ENCODE measurements around the gene TIAM1. TPM values are rescaled to one million over a fixed set of nuclear protein-coding genes. Genes with fewer than 3 reads are reported as not detected.
A peak's percentile ranks its signal among the peaks of the same experiment; 100 is the strongest.

TIAM1 gene
- total RNA-seq: 10 to 100 TPM; 55.7 to 59.1 TPM

- Mint-ChIP-seq H3K4me1 (peaks cover 52% of the 10 kb centered on the region), H3K36me3 (ENCODE audit: low read depth) (peaks cover 10% of the 10 kb centered on the region), H3K27me3 (peaks cover 23% of the 10 kb centered on the region), H3K27ac (peak within 1 kb of the TSS; percentile 73), H3K4me3 (peak within 1 kb of the TSS; percentile 81), H3K9me3 (no peaks in the 10 kb centered on the region)
- ChIA-PET POLR2A (interaction anchor here (0.6 kb wide), 1 partner anchor 9 kb away, joined by 4 read pairs; no protein-coding TSS in a partner anchor), CTCF (interaction anchor here (1.9 kb wide), 1 partner anchor 10 kb away, joined by 6 read pairs; no protein-coding TSS in a partner anchor)
- DNase-seq: no peak
These were observed at the start of gene TIAM1 for GRCh38 chr21:31343680-31344480. TIAM1 (minus strand) TSS chr21:31344261; CDS start chr21:31266972, 77,289 bp downstream.

- POLR2A ChIA-PET: no interaction called here
- CTCF ChIA-PET: interaction anchor here (0.8 kb wide), 1 partner anchor 186 kb away, joined by 3 read pairs; no protein-coding TSS in a partner anchor
- peaks cover 2% of the 10 kb centered on the region for H3K36me3 Mint-ChIP-seq (ENCODE audit: low read depth)
- DNase-seq: no peak
- H3K4me1 Mint-ChIP-seq: peaks cover 9% of the 10 kb centered on the region
- H3K4me3 Mint-ChIP-seq: no peak overlapping the region
- no peaks in the 10 kb centered on the region for H3K27me3 Mint-ChIP-seq
- peaks cover 7% of the 10 kb centered on the region for H3K9me3 Mint-ChIP-seq
- no peak overlapping the region for H3K27ac Mint-ChIP-seq
These were observed 43.6 kb upstream of the TIAM1 start for GRCh38 chr21:31387560-31388186.

GRCh38 chr21:31386006-31386405 is 41.9 kb upstream of the TIAM1 start:
- H3K36me3 Mint-ChIP-seq (ENCODE audit: low read depth): peaks cover 2% of the 10 kb centered on the region
- peaks cover 16% of the 10 kb centered on the region for H3K4me1 Mint-ChIP-seq
- H3K27me3 Mint-ChIP-seq: no peaks in the 10 kb centered on the region
- H3K9me3 Mint-ChIP-seq: peaks cover 7% of the 10 kb centered on the region
- H3K4me3 Mint-ChIP-seq: no peak overlapping the region
- ChIA-PET POLR2A (no interaction called here), CTCF (no interaction called here)
- no peak for DNase-seq
- no peak overlapping the region for H3K27ac Mint-ChIP-seq

- ChIA-PET POLR2A (no interaction called here), CTCF (interaction anchor here (1.0 kb wide), 1 partner anchor 13 kb away, joined by 3 read pairs; no protein-coding TSS in a partner anchor)
- Mint-ChIP-seq H3K4me1 (peaks cover 15% of the 10 kb centered on the region), H3K27ac (no peak overlapping the region), H3K9me3 (peaks cover 7% of the 10 kb centered on the region), H3K27me3 (no peaks in the 10 kb centered on the region), H3K36me3 (ENCODE audit: low read depth) (peaks cover 2% of the 10 kb centered on the region), H3K4me3 (no peak overlapping the region)
- no peak for DNase-seq
These were observed 39.7 kb upstream of the TIAM1 start for GRCh38 chr21:31383770-31384169.

- Mint-ChIP-seq H3K36me3 (ENCODE audit: low read depth) (peaks cover 2% of the 10 kb centered on the region), H3K27me3 (no peaks in the 10 kb centered on the region), H3K4me1 (peaks cover 15% of the 10 kb centered on the region), H3K27ac (no peak overlapping the region), H3K9me3 (peaks cover 7% of the 10 kb centered on the region), H3K4me3 (no peak overlapping the region)
- no peak for DNase-seq
- ChIA-PET CTCF (no interaction called here), POLR2A (no interaction called here)
These were observed 38.0 kb upstream of the TIAM1 start for GRCh38 chr21:31382060-31382459.

GRCh38 chr21:31376301-31376700 is 32.2 kb upstream of the TIAM1 start:
- Mint-ChIP-seq H3K27me3 (peaks cover 10% of the 10 kb centered on the region), H3K27ac (no peak overlapping the region), H3K9me3 (peaks cover 6% of the 10 kb centered on the region), H3K4me1 (peaks cover 7% of the 10 kb centered on the region), H3K4me3 (no peak overlapping the region), H3K36me3 (ENCODE audit: low read depth) (peaks cover 2% of the 10 kb centered on the region)
- POLR2A ChIA-PET: no interaction called here
- CTCF ChIA-PET: interaction anchor here (1.3 kb wide), 1 partner anchor 9 kb away, joined by 3 read pairs; no protein-coding TSS in a partner anchor
- no peak for DNase-seq

- ChIA-PET POLR2A (no interaction called here), CTCF (interaction anchor here (0.7 kb wide), 1 partner anchor 72 kb away, joined by 3 read pairs; no protein-coding TSS in a partner anchor)
- H3K27me3 Mint-ChIP-seq: peaks cover 10% of the 10 kb centered on the region
- peaks cover 7% of the 10 kb centered on the region for H3K4me1 Mint-ChIP-seq
- no peak overlapping the region for H3K4me3 Mint-ChIP-seq
- H3K36me3 Mint-ChIP-seq (ENCODE audit: low read depth): peaks cover 2% of the 10 kb centered on the region
- H3K27ac Mint-ChIP-seq: no peak overlapping the region
- peaks cover 6% of the 10 kb centered on the region for H3K9me3 Mint-ChIP-seq
- no peak for DNase-seq
These were observed 30.3 kb upstream of the TIAM1 start for GRCh38 chr21:31374395-31374794.

GRCh38 chr21:31372471-31372765 is 28.4 kb upstream of the TIAM1 start:
- Mint-ChIP-seq H3K9me3 (peaks cover 6% of the 10 kb centered on the region), H3K27ac (no peak overlapping the region), H3K4me1 (peaks cover 12% of the 10 kb centered on the region), H3K4me3 (no peak overlapping the region), H3K27me3 (peaks cover 10% of the 10 kb centered on the region), H3K36me3 (ENCODE audit: low read depth) (peaks cover 2% of the 10 kb centered on the region)
- ChIA-PET CTCF (no interaction called here), POLR2A (no interaction called here)
- no peak for DNase-seq

GRCh38 chr21:31371715-31372470 is 27.8 kb upstream of the TIAM1 start:
- ChIA-PET CTCF (no interaction called here), POLR2A (no interaction called here)
- Mint-ChIP-seq H3K36me3 (ENCODE audit: low read depth) (peaks cover 2% of the 10 kb centered on the region), H3K27ac (no peak overlapping the region), H3K9me3 (peaks cover 7% of the 10 kb centered on the region), H3K4me3 (no peak overlapping the region), H3K27me3 (peaks cover 10% of the 10 kb centered on the region), H3K4me1 (peaks cover 16% of the 10 kb centered on the region)
- no peak for DNase-seq

GRCh38 chr21:31370893-31371544 is 27.0 kb upstream of the TIAM1 start:
- Mint-ChIP-seq H3K9me3 (peaks cover 8% of the 10 kb centered on the region), H3K4me3 (no peak overlapping the region), H3K4me1 (peaks cover 25% of the 10 kb centered on the region), H3K36me3 (ENCODE audit: low read depth) (peaks cover 8% of the 10 kb centered on the region), H3K27me3 (peaks cover 10% of the 10 kb centered on the region), H3K27ac (no peak overlapping the region)
- CTCF ChIA-PET: interaction anchor here (0.9 kb wide), 1 partner anchor 19 kb away, joined by 3 read pairs; no protein-coding TSS in a partner anchor
- no peak for DNase-seq
- POLR2A ChIA-PET: no interaction called here

- H3K36me3 Mint-ChIP-seq (ENCODE audit: low read depth): peaks cover 9% of the 10 kb centered on the region
- no peak for DNase-seq
- ChIA-PET CTCF (interaction anchor here (0.6 to 0.9 kb wide), 2 partner anchors 20 to 24 kb away, joined by 3 read pairs; no protein-coding TSS in a partner anchor), POLR2A (no interaction called here)
- no peak overlapping the region for H3K4me3 Mint-ChIP-seq
- H3K4me1 Mint-ChIP-seq: peaks cover 25% of the 10 kb centered on the region
- H3K9me3 Mint-ChIP-seq: peaks cover 8% of the 10 kb centered on the region
- peaks cover 10% of the 10 kb centered on the region for H3K27me3 Mint-ChIP-seq
- no peak overlapping the region for H3K27ac Mint-ChIP-seq
These were observed 26.3 kb upstream of the TIAM1 start for GRCh38 chr21:31370281-31370892.

- ChIA-PET POLR2A (no interaction called here), CTCF (no interaction called here)
- DNase-seq: no peak
- H3K27ac Mint-ChIP-seq: no peak overlapping the region
- H3K9me3 Mint-ChIP-seq: peaks cover 4% of the 10 kb centered on the region
- peaks cover 18% of the 10 kb centered on the region for H3K36me3 Mint-ChIP-seq (ENCODE audit: low read depth)
- peaks cover 39% of the 10 kb centered on the region for H3K4me1 Mint-ChIP-seq
- peaks cover 2% of the 10 kb centered on the region for H3K27me3 Mint-ChIP-seq
- no peak overlapping the region for H3K4me3 Mint-ChIP-seq
These were observed 24.3 kb upstream of the TIAM1 start for GRCh38 chr21:31368361-31368760.
